Stimulated activated CD8-positive, alpha-beta memory T cell treated with anti-CD3 and anti-CD28 coated beads, Interleukin-4, amount 100 ng/mL, for 24 hours (primary cell): ENCODE data around the gene CCNJL.

ENCODE experiments used
- DNase-seq: peaks from one replicate; pipeline ENCODE4 v3.0.0-alpha.2; 2020; ENCODE audit warnings: low read depth

The CCNJL gene

GRCh38 chr5:160221082-160221481 lies 91.3 kb downstream of the CCNJL start:
- no peak for DNase-seq

GRCh38 chr5:160219356-160219755 lies 93.0 kb downstream of the CCNJL start:
- no peak for DNase-seq

DNA sequence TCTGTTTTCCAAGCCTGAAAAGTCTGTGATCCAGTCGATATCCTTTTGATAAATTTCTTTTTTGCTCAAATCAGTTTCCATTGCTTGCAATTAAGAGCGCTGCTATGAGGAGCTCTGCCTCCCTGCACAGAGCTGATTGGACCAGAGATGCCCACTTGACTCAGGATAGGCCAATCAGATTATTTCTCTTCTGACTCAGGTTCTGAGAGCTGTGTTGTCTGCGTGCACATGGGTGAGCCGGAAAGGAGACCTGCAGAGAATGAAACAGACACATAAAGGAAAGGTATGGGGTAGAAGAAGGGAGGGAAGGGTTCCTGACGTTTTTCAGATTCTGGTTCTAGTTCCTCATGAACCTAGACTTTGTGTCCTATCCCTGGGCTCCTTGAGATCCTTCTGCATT lies 98.8 kb downstream of the CCNJL start:
- no peak for DNase-seq

- no peak for DNase-seq
Measured at GRCh38 chr5:160211352-160211751, 101.0 kb downstream of the CCNJL start.

DNA sequence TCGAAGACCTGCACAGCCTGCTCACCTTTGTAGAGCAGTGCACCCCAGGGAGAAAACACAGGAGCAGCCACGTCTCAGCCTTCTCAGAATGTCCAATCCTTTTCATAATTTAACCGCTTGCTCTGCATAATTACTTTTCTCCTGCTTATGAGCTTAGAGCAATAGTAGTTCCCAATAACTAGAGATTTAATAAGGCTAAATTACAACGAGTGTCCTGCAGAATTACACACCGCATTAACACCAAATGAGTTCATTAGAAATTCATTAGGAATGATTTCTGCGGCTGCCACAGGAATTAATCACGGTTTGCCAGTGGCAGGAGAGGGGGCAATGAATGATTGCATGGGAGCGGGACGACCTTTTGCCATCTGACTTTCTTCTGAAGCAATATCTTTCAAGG lies 101.8 kb downstream of the CCNJL start:
- no peak for DNase-seq

GRCh38 chr5:160209917-160210316 lies 102.4 kb downstream of the CCNJL start:
- no peak for DNase-seq

- no peak for DNase-seq
Measured at GRCh38 chr5:160207061-160207460, 105.3 kb downstream of the CCNJL start.
